ENCODE measurements around the gene FPR2. TPM values are rescaled to one million over a fixed set of nuclear protein-coding genes. Genes with fewer than 3 reads are reported as not detected.

The FPR2 gene
- total and polyA plus RNA-seq, 9 of the 15 experiments (the other 6 are each of a cell fraction or from before 2014, with no cell fraction given): 0.03 to 0.15 (median 0.07) TPM; not detected in 6

- Histone ChIP-seq H3K36me3 (ENCODE audit: control insufficient read depth, insufficient read depth, low read length) (no peaks in the 10 kb centered on the region), H3K4me3 (no peak overlapping the region), H3K27me3 (ENCODE audit: control insufficient read depth in 2 of 2, insufficient read depth in 2 of 2, low read length in 2 of 2) (no peaks in the 10 kb centered on the region), H3K27ac (ENCODE audit: extremely low read depth, low read depth, low read length) (no peak overlapping the region), H3K4me1 (replicated peaks in 1 of 2; ENCODE audit: control insufficient read depth in 2 of 2, insufficient read depth in 2 of 2, low read length in 2 of 2) (peaks cover 12 to 29% of the 10 kb centered on the region in 2 experiments; a peak in 4 of 5 replicates), H3K9me3 (replicated peaks; ENCODE audit: control insufficient read depth, insufficient read depth, low read depth, low read length) (no peaks in the 10 kb centered on the region), H3K4me2 (ENCODE audit: insufficient read depth, low read length) (no peak overlapping the region; the same call in 1 of the 2 replicates), H3K9ac (ENCODE audit: insufficient read depth in 1 of 2, low read depth in 2 of 2, low read length in 2 of 2) (no peak overlapping the region; a peak in 1 of 4 replicates), H3K9me1 (ENCODE audit: control insufficient read depth, insufficient read depth, low read length) (no peaks in the 10 kb centered on the region), H3K79me2 (ENCODE audit: control insufficient read depth, insufficient read depth, low read length) (no peaks in the 10 kb centered on the region), H2AFZ (ENCODE audit: low read depth, low read length) (peak overlapping the region; percentile 38; the same call in 1 of the 2 replicates), H4K20me1 (replicated peaks; ENCODE audit: control insufficient read depth, insufficient read depth, low read length) (no peaks in the 10 kb centered on the region)
- peak; percentile 95 for ATAC-seq
- no TSS peak for BruUV-seq (replicated peaks)
- CTCF ChIA-PET (ENCODE audit: low intra/inter-chr PET ratio): no interaction called here
- DNase-seq (ENCODE audit: extremely low read depth in 1 of 4, low spot score in 3 of 4): peak; percentile 74 to 84 (median 80)
- POLR2A ChIA-PET: interaction anchor here (0.6 to 0.7 kb wide), 3 partner anchors 16 to 81 kb away, joined by 3 read pairs; no protein-coding TSS in a partner anchor
- intact Hi-C loops (cut with micrococcal nuclease) (no loop called here), in situ Hi-C loops (cut with MboI) (no loop called here)
- FAIRE-seq: peak; percentile 49
- 45% methylated on average over 4 of the region's 14 CpGs for WGBS (ENCODE audit: insufficient coverage, low coverage, missing lambda C conversion rate)
- 0 out of 2 replicates have a peak, but pooled peaks have one; percentile 17 for TF ChIP-seq TARDBP (IDR thresholded peaks at IDR 0.05)
- no peak for TF ChIP-seq NFIX (CRISPR knock-in tag; IDR thresholded peaks at IDR 0.05; ENCODE audit: low read depth)
- peak; percentile 70 to 76 for TF ChIP-seq NRF1 (conservative IDR thresholded peaks at IDR 0.05 in 1 of 2, IDR thresholded peaks at IDR 0.05 in 1 of 2)
- peak; percentile 66 for TF ChIP-seq RFX1 (IDR thresholded peaks at IDR 0.05)
- peak; percentile 55; the same call in 1 of the 2 replicates for TF ChIP-seq CTBP1 (IDR thresholded peaks at IDR 0.05; ENCODE audit: borderline replicate concordance)
- TF ChIP-seq ZMIZ1 (IDR thresholded peaks at IDR 0.05; ENCODE audit: low read depth in 2 of 2, low read length in 2 of 2): no peak
- TF ChIP-seq GTF2F1 (IDR thresholded peaks at IDR 0.05; ENCODE audit: low read depth, low read length): no peak
- no peak for TF ChIP-seq POLR2AphosphoS5 (IDR thresholded peaks at IDR 0.05; ENCODE audit: control insufficient read depth, insufficient read depth, low read depth, low read length)
- 0 out of 2 replicates have a peak, but pooled peaks have one; percentile 20 for TF ChIP-seq RB1 (IDR thresholded peaks at IDR 0.05; ENCODE audit: low read depth)
- peak; percentile 43; the same call in 1 of the 2 replicates for TF ChIP-seq VEZF1 (CRISPR knock-in tag; IDR thresholded peaks at IDR 0.05)
- TF ChIP-seq MCM7 (IDR thresholded peaks at IDR 0.05): no peak
- peak in 1 of 2 experiments; percentile 63; a peak in 2 of 4 replicates for TF ChIP-seq MAZ (CRISPR knock-in tag; conservative IDR thresholded peaks at IDR 0.05 in 1 of 2, IDR thresholded peaks at IDR 0.05 in 1 of 2)
- TF ChIP-seq ATF1 (CRISPR knock-in tag; IDR thresholded peaks at IDR 0.05): no peak
- TF ChIP-seq ATF1 (tag; IDR thresholded peaks at IDR 0.05): 0 out of 2 replicates have a peak, but pooled peaks have one; percentile 15
- TF ChIP-seq XRCC5 (IDR thresholded peaks at IDR 0.05; ENCODE audit: low read depth, low read length): no peak
- no peak for TF ChIP-seq SNAPC5 (CRISPR knock-in tag; IDR thresholded peaks at IDR 0.05)
- TF ChIP-seq DIDO1 (tag; IDR thresholded peaks at IDR 0.05; ENCODE audit: low read depth): no peak
- 0 out of 2 replicates have a peak, but pooled peaks have one; percentile 33 for TF ChIP-seq MTA3 (IDR thresholded peaks at IDR 0.05; ENCODE audit: borderline replicate concordance)
- TF ChIP-seq NR2C2 (CRISPR knock-in tag; IDR thresholded peaks at IDR 0.05): no peak
- TF ChIP-seq NR2C2 (tag; IDR thresholded peaks at IDR 0.05): no peak
These were observed 34.9 kb upstream of the FPR2 start for GRCh38 chr19:51726049-51726448.

All from K562 (cell line).